ENCODE measurements around the gene SV2B. TPM values are rescaled to one million over a fixed set of nuclear protein-coding genes. Genes with fewer than 3 reads are reported as not detected.

SV2B gene
- total RNA-seq, 1 experiment from 2014 or later, result not detected

GRCh38 chr15:91249591-91249990, 149.5 kb downstream of the SV2B start:
- POLR2A ChIA-PET (ENCODE audit: unreplicated experiment), result no interaction called here
- H3K4me3 ChIP-seq, result no peak overlapping the region

GRCh38 chr15:91252322-91252721, 152.3 kb downstream of the SV2B start:
- Histone ChIP-seq H3K79me2 (ENCODE audit: low read depth) (no peaks in the 10 kb centered on the region), H3K9me3 (ENCODE audit: insufficient read depth, low read depth) (no peaks in the 10 kb centered on the region), H3K27me3 (ENCODE audit: insufficient read depth, low read depth) (peaks cover 76% of the 10 kb centered on the region), H3F3A (ENCODE audit: insufficient read depth, low read depth) (no peaks in the 10 kb centered on the region), H3K36me3 (ENCODE audit: low read depth) (no peaks in the 10 kb centered on the region), H3K27ac (no peak overlapping the region), H4K20me1 (ENCODE audit: insufficient read depth) (no peaks in the 10 kb centered on the region), H3K4me1 (replicated peaks; ENCODE audit: insufficient read depth) (no peaks in the 10 kb centered on the region), H3K4me3 (no peak overlapping the region), H3K4me2 (no peak overlapping the region), H3K9me2 (ENCODE audit: insufficient read depth) (no peaks in the 10 kb centered on the region), H2AFZ (no peak overlapping the region)
- ChIA-PET POLR2A (ENCODE audit: unreplicated experiment) (no interaction called here), CTCF (no interaction called here)
- DNase-seq, result no peak
- intact Hi-C loops (cut with micrococcal nuclease; ENCODE audit: unreplicated experiment), result no loop called here
- TF ChIP-seq, protein P1, sequence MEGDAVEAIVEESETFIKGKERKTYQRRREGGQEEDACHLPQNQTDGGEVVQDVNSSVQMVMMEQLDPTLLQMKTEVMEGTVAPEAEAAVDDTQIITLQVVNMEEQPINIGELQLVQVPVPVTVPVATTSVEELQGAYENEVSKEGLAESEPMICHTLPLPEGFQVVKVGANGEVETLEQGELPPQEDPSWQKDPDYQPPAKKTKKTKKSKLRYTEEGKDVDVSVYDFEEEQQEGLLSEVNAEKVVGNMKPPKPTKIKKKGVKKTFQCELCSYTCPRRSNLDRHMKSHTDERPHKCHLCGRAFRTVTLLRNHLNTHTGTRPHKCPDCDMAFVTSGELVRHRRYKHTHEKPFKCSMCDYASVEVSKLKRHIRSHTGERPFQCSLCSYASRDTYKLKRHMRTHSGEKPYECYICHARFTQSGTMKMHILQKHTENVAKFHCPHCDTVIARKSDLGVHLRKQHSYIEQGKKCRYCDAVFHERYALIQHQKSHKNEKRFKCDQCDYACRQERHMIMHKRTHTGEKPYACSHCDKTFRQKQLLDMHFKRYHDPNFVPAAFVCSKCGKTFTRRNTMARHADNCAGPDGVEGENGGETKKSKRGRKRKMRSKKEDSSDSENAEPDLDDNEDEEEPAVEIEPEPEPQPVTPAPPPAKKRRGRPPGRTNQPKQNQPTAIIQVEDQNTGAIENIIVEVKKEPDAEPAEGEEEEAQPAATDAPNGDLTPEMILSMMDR (conservative IDR thresholded peaks at IDR 0.05), result no peak
- TF ChIP-seq EZH2 (IDR thresholded peaks at IDR 0.05; ENCODE audit: low read depth), result no peak
- no TSS peak for BruUV-seq (replicated peaks)

More at GRCh38 chr15:91249591-91249990, 149.5 kb downstream of the SV2B start:
- TF ChIP-seq EZH2 (IDR thresholded peaks at IDR 0.05; ENCODE audit: low read depth), result no peak
- TF ChIP-seq, protein P1 (conservative IDR thresholded peaks at IDR 0.05), result no peak
- no peaks in the 10 kb centered on the region for H3K9me3 ChIP-seq (ENCODE audit: insufficient read depth, low read depth)
- CTCF ChIA-PET, result no interaction called here
- H2AFZ ChIP-seq, result no peak overlapping the region
- no peaks in the 10 kb centered on the region for H3F3A ChIP-seq (ENCODE audit: insufficient read depth, low read depth)
- no TSS peak for BruUV-seq (replicated peaks)
- no peak overlapping the region for H3K4me2 ChIP-seq
- H3K36me3 ChIP-seq (ENCODE audit: low read depth), result no peaks in the 10 kb centered on the region
- no peaks in the 10 kb centered on the region for H3K4me1 ChIP-seq (replicated peaks; ENCODE audit: insufficient read depth)
- no peaks in the 10 kb centered on the region for H4K20me1 ChIP-seq (ENCODE audit: insufficient read depth)
- no peaks in the 10 kb centered on the region for H3K79me2 ChIP-seq (ENCODE audit: low read depth)
- no peak for DNase-seq
- intact Hi-C loops (cut with micrococcal nuclease; ENCODE audit: unreplicated experiment), result no loop called here
- H3K27ac ChIP-seq, result no peak overlapping the region
- H3K27me3 ChIP-seq (ENCODE audit: insufficient read depth, low read depth), result peaks cover 60% of the 10 kb centered on the region
- no peaks in the 10 kb centered on the region for H3K9me2 ChIP-seq (ENCODE audit: insufficient read depth)

DNA sequence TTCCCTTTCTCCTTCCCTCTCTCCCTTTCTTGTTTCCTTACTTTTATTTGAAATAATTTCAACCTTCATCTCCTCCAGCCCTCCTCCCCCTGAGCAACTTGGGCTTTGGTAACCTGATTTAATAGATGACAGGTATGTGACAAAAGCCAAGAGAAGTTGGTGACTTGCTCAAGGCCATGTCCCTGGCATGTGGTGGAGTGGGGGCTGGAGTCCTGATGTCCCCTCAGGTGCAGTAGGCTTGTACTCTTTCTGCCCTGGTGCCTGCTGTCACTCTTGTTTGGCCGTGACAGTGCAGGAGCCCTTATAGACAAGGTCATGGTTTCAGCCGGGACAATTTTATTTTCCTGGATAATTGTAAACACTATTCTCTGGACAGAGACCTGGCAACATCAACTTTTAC, 152.7 kb downstream of the SV2B start:
- Histone ChIP-seq H3K27me3 (ENCODE audit: insufficient read depth, low read depth) (peaks cover 77% of the 10 kb centered on the region), H3K9me2 (ENCODE audit: insufficient read depth) (no peaks in the 10 kb centered on the region), H3K4me2 (no peak overlapping the region), H2AFZ (no peak overlapping the region), H3K4me1 (replicated peaks; ENCODE audit: insufficient read depth) (no peaks in the 10 kb centered on the region), H3K79me2 (ENCODE audit: low read depth) (no peaks in the 10 kb centered on the region), H3F3A (ENCODE audit: insufficient read depth, low read depth) (no peaks in the 10 kb centered on the region), H4K20me1 (ENCODE audit: insufficient read depth) (no peaks in the 10 kb centered on the region), H3K4me3 (no peak overlapping the region), H3K27ac (no peak overlapping the region), H3K9me3 (ENCODE audit: insufficient read depth, low read depth) (no peaks in the 10 kb centered on the region), H3K36me3 (ENCODE audit: low read depth) (no peaks in the 10 kb centered on the region)
- CTCF ChIA-PET, result no interaction called here
- intact Hi-C loops (cut with micrococcal nuclease; ENCODE audit: unreplicated experiment), result no loop called here
- POLR2A ChIA-PET (ENCODE audit: unreplicated experiment), result no interaction called here
- DNase-seq, result no peak
- no peak for TF ChIP-seq EZH2 (IDR thresholded peaks at IDR 0.05; ENCODE audit: low read depth)
- TF ChIP-seq, protein P1 (conservative IDR thresholded peaks at IDR 0.05), result no peak
- no TSS peak for BruUV-seq (replicated peaks)
